Endothelial cell of umbilical vein (primary cell): ENCODE data around the gene CUL9. TPM values are rescaled to one million over a fixed set of nuclear protein-coding genes. Genes with fewer than 3 reads are reported as not detected.
A peak's percentile ranks its signal among the peaks of the same experiment; 100 is the strongest.

Experiments used
- BruUV-seq: library from RNA; stranded (reverse); fragments of 400-500 nt; replicated peaks from 2 replicates; lab custom pipeline; 2021; lab: Mats Ljungman, UMichigan
- CTCF ChIA-PET: fragments of 300-600, 350-600 bp; sonication (Branson Sonifier 250); formaldehyde crosslinking; loops from one replicate; lab custom pipeline; 2021; ENCODE audit warnings: antibody characterized with exemption, inconsistent platforms; lab: Charles Lee
- POLR2A ChIA-PET: fragments of 300-600, 350-600 bp; sonication (Branson Sonifier 250); formaldehyde crosslinking; loops from one replicate; lab custom pipeline; 2021; ENCODE audit warnings: antibody characterized with exemption, inconsistent platforms; lab: Charles Lee
- DNase-seq: peaks from one replicate; pipeline ENCODE4 v3.0.0-alpha.2; 2011; ENCODE audit warnings: low read depth, low spot score
- FAIRE-seq: peaks from 2 replicates; lab custom pipeline; 2011; peaks lifted over from hg19 to GRCh38; lab: Jason Lieb, UNC
- H2AFZ ChIP-seq: 2 replicates; pipeline ENCODE4 v1.6.0; 2012; ENCODE audit warnings: low read depth, low read length, control low read depth, inconsistent platforms
- H3K27ac ChIP-seq: 2 replicates; pipeline ENCODE4 v1.5.1; 2011; ENCODE audit warnings: low read depth, mild to moderate bottlenecking, control low read depth, low read length, moderate library complexity; ENCODE audit not compliant: insufficient read depth
- H3K27me3 ChIP-seq, 2 experiments: 2 replicates each; pipeline versions ENCODE4 v1.6.0 to v1.6.1; 2011; ENCODE audit warnings: low read length in 2 of 2, mixed read lengths in 1 of 2; ENCODE audit not compliant: control insufficient read depth in 2 of 2, insufficient read depth in 2 of 2
- H3K36me3 ChIP-seq, 2 experiments: 2 replicates in 1 of 2; 3 replicates in 1 of 2; pipeline ENCODE4 v1.5.1; 2011; ENCODE audit warnings: low read length in 2 of 2, mild to moderate bottlenecking in 1 of 2, moderate library complexity in 1 of 2; ENCODE audit not compliant: control insufficient read depth in 2 of 2, insufficient read depth in 2 of 2; ENCODE audit errors: extremely low read depth in 1 of 2
- H3K4me1 ChIP-seq: 3 replicates; pipeline ENCODE4 v1.5.1; 2011; ENCODE audit warnings: mild to moderate bottlenecking, low read length; ENCODE audit not compliant: control insufficient read depth, insufficient read depth; ENCODE audit errors: extremely low read depth
- H3K4me2 ChIP-seq: 2 replicates; pipeline ENCODE4 v1.6.1; 2011; ENCODE audit warnings: low read length, control low read depth, mixed read lengths; ENCODE audit not compliant: insufficient read depth
- H3K4me3 ChIP-seq, 3 experiments: fragments of 200-600 bp in 1 of 3; sonication (generic), shearing (Covaris generic) in 1 of 3; replicated peaks in 1 of 3; 2 replicates each; pipeline ENCODE4 v1.5.1; 2011 to 2016; ENCODE audit warnings: control low read depth in 3 of 3, low read length in 3 of 3, mild to moderate bottlenecking in 2 of 3, inconsistent platforms in 1 of 3, low read depth in 1 of 3, moderate library complexity in 1 of 3; ENCODE audit not compliant: insufficient read depth in 1 of 3
- H3K79me2 ChIP-seq: 2 replicates; pipeline ENCODE4 v1.6.0; 2012; ENCODE audit warnings: low read length, inconsistent platforms; ENCODE audit not compliant: control insufficient read depth, insufficient read depth
- H3K9ac ChIP-seq: replicated peaks from 2 replicates; pipeline ENCODE3; 2011; ENCODE audit warnings: low read length, control low read depth; ENCODE audit not compliant: insufficient read depth; ENCODE audit errors: extremely low read depth
- H3K9me1 ChIP-seq: replicated peaks from 3 replicates; pipeline ENCODE4 v1.6.0; 2011; ENCODE audit warnings: mild to moderate bottlenecking, low read length; ENCODE audit not compliant: control insufficient read depth, insufficient read depth; ENCODE audit errors: extremely low read depth
- H3K9me3 ChIP-seq: replicated peaks from 2 replicates; pipeline ENCODE4 v1.5.1; 2012; ENCODE audit warnings: low read length, inconsistent platforms; ENCODE audit not compliant: control insufficient read depth, insufficient read depth
- H4K20me1 ChIP-seq: replicated peaks from 2 replicates; pipeline ENCODE3; 2011; ENCODE audit warnings: mild to moderate bottlenecking, low read length; ENCODE audit not compliant: control insufficient read depth, insufficient read depth; ENCODE audit errors: extremely low read depth
- EZH2 ChIP-seq: IDR thresholded peaks from 2 replicates; pipeline ENCODE4 v1.6.1; 2012; ENCODE audit warnings: borderline replicate concordance, low read depth, mild to moderate bottlenecking, moderate library complexity, low read length, inconsistent platforms; ENCODE audit not compliant: severe bottlenecking
- FOS ChIP-seq: IDR thresholded peaks from 2 replicates; pipeline ENCODE4 v1.6.1; 2011; ENCODE audit warnings: mild to moderate bottlenecking, low read length, moderate library complexity, borderline replicate concordance; ENCODE audit not compliant: insufficient read depth
- GATA2 ChIP-seq: IDR thresholded peaks from 2 replicates; pipeline ENCODE4 v1.7.0; 2011; ENCODE audit warnings: low read depth, mild to moderate bottlenecking, moderate library complexity, mixed read lengths, low read length; ENCODE audit not compliant: insufficient read length, insufficient read depth
- JUN ChIP-seq: IDR thresholded peaks from 2 replicates; pipeline ENCODE4 v1.6.1; 2011; ENCODE audit warnings: borderline replicate concordance, low read depth; ENCODE audit not compliant: insufficient read length, insufficient read depth
- MYC ChIP-seq: IDR thresholded peaks from one replicate; pipeline ENCODE4 v1.6.1; 2011; ENCODE audit warnings: mild to moderate bottlenecking, low read depth, low read length
- POLR2A ChIP-seq: IDR thresholded peaks from 2 replicates; pipeline ENCODE4 v1.6.1; 2012; ENCODE audit warnings: low read depth, mild to moderate bottlenecking, control low read depth, low read length
- POLR2AphosphoS5 ChIP-seq: IDR thresholded peaks from 2 replicates; pipeline ENCODE4 v1.6.1; 2012; ENCODE audit warnings: low read depth, mild to moderate bottlenecking, control low read depth, low read length, moderate library complexity; ENCODE audit not compliant: insufficient read depth
- dilution Hi-C: fragments of 300-500 bp; cut with MboI; formaldehyde crosslinking; loops from one replicate; pipeline ENCODE4 v1.15.0; 2019; ENCODE audit warnings: low sequenced_read_pairs; ENCODE audit not compliant: extremely low pct_ligation_motif_present
- intact Hi-C: fragments of 100-400 bp; cut with micrococcal nuclease; formaldehyde crosslinking; loops from one replicate; pipeline ENCODE4 v1.10.0; 2022
- polyA plus RNA-seq, 4 experiments: library from polyadenylated mRNA; depleted of rRNA in 3 of 4; stranded (reverse) in 3 of 4; unstranded in 1 of 4; fragments of >200 nt; gene quantifications; 2 replicates each; pipeline versions ENCODE4 v1.2.1 to v1.2.3, GENCODE V29; 2011 to 2012; ENCODE audit warnings: missing spikeins in 1 of 4
- total RNA-seq: library from RNA; stranded (reverse); gene quantifications from 2 replicates; pipeline ENCODE4 v1.2.3, GENCODE V29; 2021
- TF ChIP-seq, protein P1 (sequence below), 2 donors: IDR thresholded peaks; 1 replicate in 1 of 2; 2 replicates in 1 of 2; pipeline ENCODE4 v1.5.1; 2011; ENCODE audit warnings: low read length in 2 of 2, mild to moderate bottlenecking in 2 of 2, moderate library complexity in 2 of 2, control low read depth in 1 of 2, inconsistent platforms in 1 of 2, low read depth in 1 of 2; ENCODE audit not compliant: insufficient read depth in 1 of 2; ENCODE audit errors: extremely low read depth in 1 of 2
- TF ChIP-seq, protein P2 (sequence below): IDR thresholded peaks from 2 replicates; pipeline ENCODE4 v1.6.1; 2011; ENCODE audit not compliant: insufficient read depth, insufficient read length

Gene CUL9
- total and polyA plus RNA-seq, 2 donors (not counting 3 experiments of a cell fraction or from before 2014, with no cell fraction given), result 38.7 to 46.0 TPM

DNA sequence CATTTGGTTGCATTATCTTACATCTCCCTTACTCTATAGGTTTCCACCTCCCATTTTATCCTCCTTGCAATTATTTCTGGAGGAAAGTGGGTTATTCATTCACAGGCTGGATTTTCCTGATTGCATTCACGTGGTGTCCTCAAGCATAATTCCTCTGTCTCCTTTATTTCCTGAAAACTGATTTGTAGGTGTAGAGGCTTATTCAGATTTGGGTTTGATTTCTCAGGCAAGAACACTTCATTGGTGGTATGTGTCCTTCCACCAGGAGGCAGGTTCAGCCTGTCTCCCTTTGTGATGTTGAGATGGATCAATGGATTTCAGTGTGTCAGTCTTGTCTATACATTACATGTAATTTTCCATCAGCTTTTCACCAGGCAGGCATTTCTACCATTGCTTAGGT, 30.0 kb downstream of the CUL9 start:
- H3K4me1 ChIP-seq, result peaks cover 18% of the 10 kb centered on the region
- H3K79me2 ChIP-seq, result no peaks in the 10 kb centered on the region
- intact Hi-C loops, result no loop called here
- H4K20me1 ChIP-seq, result no peaks in the 10 kb centered on the region
- ChIA-PET CTCF (interaction anchor here (1.0 to 1.6 kb wide), 4 partner anchors 11 to 122 kb away, joined by 3 to 8 read pairs (median 6); partner anchors contain the start of gene DNPH1), POLR2A (no interaction called here)
- FAIRE-seq, result peak; percentile 55
- no peaks in the 10 kb centered on the region for H3K27me3 ChIP-seq
- peaks cover 0 to 19% of the 10 kb centered on the region in 2 experiments for H3K36me3 ChIP-seq
- no peak overlapping the region for H3K4me3 ChIP-seq
- H2AFZ ChIP-seq, result no peak overlapping the region
- dilution Hi-C loops, result no loop called here
- TF ChIP-seq, protein P1, sequence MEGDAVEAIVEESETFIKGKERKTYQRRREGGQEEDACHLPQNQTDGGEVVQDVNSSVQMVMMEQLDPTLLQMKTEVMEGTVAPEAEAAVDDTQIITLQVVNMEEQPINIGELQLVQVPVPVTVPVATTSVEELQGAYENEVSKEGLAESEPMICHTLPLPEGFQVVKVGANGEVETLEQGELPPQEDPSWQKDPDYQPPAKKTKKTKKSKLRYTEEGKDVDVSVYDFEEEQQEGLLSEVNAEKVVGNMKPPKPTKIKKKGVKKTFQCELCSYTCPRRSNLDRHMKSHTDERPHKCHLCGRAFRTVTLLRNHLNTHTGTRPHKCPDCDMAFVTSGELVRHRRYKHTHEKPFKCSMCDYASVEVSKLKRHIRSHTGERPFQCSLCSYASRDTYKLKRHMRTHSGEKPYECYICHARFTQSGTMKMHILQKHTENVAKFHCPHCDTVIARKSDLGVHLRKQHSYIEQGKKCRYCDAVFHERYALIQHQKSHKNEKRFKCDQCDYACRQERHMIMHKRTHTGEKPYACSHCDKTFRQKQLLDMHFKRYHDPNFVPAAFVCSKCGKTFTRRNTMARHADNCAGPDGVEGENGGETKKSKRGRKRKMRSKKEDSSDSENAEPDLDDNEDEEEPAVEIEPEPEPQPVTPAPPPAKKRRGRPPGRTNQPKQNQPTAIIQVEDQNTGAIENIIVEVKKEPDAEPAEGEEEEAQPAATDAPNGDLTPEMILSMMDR (IDR thresholded peaks at IDR 0.05; ENCODE audit: extremely low read depth in 1 of 2, insufficient read depth in 1 of 2, low read depth in 1 of 2, low read length in 2 of 2), result peak in 1 of 2 donors; percentile 27
- TF ChIP-seq GATA2, result no peak
- no peaks in the 10 kb centered on the region for H3K9me3 ChIP-seq
- no peak overlapping the region for H3K4me2 ChIP-seq
- no peak overlapping the region for H3K9ac ChIP-seq
- peak; percentile 48 for DNase-seq
- H3K27ac ChIP-seq, result no peak overlapping the region
- no peaks in the 10 kb centered on the region for H3K9me1 ChIP-seq
- BruUV-seq, result no TSS peak

DNA sequence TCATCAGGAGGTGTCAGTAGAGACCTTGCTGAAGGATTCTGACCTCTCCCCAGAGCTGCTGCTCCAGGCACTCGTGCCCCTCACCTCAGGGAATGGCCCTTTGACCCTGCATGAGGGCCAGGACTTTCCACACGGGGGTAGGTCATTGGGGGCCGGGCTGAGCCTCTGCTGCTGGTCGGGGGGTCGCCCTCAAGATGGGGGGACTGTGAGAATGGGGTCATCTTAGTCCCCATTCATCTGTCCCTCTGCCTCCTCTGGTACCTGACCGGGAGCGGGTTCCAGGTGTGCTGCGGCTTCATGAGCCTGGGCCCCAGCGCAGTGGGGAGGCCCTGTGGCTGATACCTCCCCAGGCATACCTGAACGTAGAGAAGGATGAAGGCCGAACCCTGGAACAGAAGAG, 31.4 kb downstream of the CUL9 start:
- no peaks in the 10 kb centered on the region for H3K79me2 ChIP-seq
- ChIA-PET CTCF (interaction anchor here (1.2 to 1.6 kb wide), 3 partner anchors 12 to 22 kb away, joined by 3 to 8 read pairs (median 4); partner anchors contain the start of gene DNPH1), POLR2A (no interaction called here)
- FAIRE-seq, result no peak
- no peak overlapping the region for H3K27ac ChIP-seq
- H3K36me3 ChIP-seq, result peaks cover 0 to 19% of the 10 kb centered on the region in 2 experiments
- no peaks in the 10 kb centered on the region for H3K27me3 ChIP-seq
- H3K4me3 ChIP-seq, result no peak overlapping the region
- no peak for TF ChIP-seq EZH2
- TF ChIP-seq FOS, result no peak
- no peak for TF ChIP-seq POLR2AphosphoS5
- TF ChIP-seq, protein P1 (IDR thresholded peaks at IDR 0.05; ENCODE audit: extremely low read depth in 1 of 2, insufficient read depth in 1 of 2, low read depth in 1 of 2, low read length in 2 of 2), result no peak
- TF ChIP-seq MYC, result no peak
- TF ChIP-seq, protein P2, sequence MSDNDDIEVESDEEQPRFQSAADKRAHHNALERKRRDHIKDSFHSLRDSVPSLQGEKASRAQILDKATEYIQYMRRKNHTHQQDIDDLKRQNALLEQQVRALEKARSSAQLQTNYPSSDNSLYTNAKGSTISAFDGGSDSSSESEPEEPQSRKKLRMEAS, result no peak
- TF ChIP-seq POLR2A, result no peak
- TF ChIP-seq GATA2, result no peak
- TF ChIP-seq JUN, result no peak
- H3K4me2 ChIP-seq, result no peak overlapping the region
- H4K20me1 ChIP-seq, result no peaks in the 10 kb centered on the region
- no peak overlapping the region for H3K9ac ChIP-seq
- no peaks in the 10 kb centered on the region for H3K9me3 ChIP-seq
- no TSS peak for BruUV-seq
- H3K9me1 ChIP-seq, result no peaks in the 10 kb centered on the region
- intact Hi-C loops, result no loop called here
- dilution Hi-C loops, result no loop called here
- H3K4me1 ChIP-seq, result peaks cover 18% of the 10 kb centered on the region
- DNase-seq, result no peak
- no peak overlapping the region for H2AFZ ChIP-seq
